LNCAP (cell line): Measurements from ENCODE around the gene FAM163A.

Experiments
- TF ChIP-seq, protein P1 (sequence below): fragments of 450-650 bp; IDR thresholded peaks from 2 replicates; pipeline ENCODE4 v1.5.1; 2017; ENCODE audit warnings: mild to moderate bottlenecking

Gene FAM163A

GRCh38 chr1:179744401-179745130 lies 1.5 kb downstream of the FAM163A start:
- TF ChIP-seq, protein P1, sequence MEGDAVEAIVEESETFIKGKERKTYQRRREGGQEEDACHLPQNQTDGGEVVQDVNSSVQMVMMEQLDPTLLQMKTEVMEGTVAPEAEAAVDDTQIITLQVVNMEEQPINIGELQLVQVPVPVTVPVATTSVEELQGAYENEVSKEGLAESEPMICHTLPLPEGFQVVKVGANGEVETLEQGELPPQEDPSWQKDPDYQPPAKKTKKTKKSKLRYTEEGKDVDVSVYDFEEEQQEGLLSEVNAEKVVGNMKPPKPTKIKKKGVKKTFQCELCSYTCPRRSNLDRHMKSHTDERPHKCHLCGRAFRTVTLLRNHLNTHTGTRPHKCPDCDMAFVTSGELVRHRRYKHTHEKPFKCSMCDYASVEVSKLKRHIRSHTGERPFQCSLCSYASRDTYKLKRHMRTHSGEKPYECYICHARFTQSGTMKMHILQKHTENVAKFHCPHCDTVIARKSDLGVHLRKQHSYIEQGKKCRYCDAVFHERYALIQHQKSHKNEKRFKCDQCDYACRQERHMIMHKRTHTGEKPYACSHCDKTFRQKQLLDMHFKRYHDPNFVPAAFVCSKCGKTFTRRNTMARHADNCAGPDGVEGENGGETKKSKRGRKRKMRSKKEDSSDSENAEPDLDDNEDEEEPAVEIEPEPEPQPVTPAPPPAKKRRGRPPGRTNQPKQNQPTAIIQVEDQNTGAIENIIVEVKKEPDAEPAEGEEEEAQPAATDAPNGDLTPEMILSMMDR = no peak

DNA sequence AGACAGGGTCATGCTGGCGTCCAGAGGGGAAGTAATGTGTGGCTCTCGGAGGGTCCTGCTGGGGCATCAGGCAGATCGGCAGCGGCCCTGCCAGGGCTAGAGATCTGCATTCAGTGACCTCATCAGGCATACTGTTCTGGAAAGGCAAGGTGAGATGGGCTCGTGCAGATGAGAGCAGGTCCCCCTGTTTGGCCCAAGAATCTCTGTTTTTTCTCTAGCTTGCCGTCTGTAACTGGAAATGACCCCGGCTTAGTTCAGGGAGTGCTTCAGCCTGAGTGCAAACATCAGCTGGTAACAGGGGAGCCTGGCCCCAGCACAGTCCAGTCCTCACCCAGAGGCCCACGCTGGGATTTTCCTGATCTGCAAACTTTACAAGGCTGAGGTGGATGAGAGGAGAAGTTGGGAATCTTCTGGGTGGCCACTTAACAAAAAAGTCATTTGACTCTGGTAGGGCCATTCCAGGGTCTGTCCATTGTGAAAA lies 2.1 kb downstream of the FAM163A start:
- TF ChIP-seq, protein P1 = no peak

DNA sequence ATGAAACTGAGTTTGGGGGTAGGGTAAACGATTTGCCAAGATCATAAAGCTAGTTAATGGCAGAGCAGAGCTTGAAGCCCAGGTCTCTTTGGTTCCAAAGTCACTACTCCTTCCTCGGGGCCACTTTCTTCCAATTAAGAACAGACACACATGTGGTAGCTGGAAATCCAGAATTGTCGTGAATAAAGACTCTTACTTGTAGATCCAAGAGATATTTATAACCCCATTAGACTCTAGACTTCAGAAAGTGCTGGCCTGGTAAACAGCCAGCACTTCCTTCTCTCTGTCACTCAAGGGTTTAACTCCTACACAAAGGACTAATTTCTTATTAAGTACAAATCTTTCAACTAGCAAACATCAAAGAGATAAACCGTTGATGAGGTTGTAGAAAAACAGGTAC lies 2.7 kb downstream of the FAM163A start:
- TF ChIP-seq, protein P1 = no peak

DNA sequence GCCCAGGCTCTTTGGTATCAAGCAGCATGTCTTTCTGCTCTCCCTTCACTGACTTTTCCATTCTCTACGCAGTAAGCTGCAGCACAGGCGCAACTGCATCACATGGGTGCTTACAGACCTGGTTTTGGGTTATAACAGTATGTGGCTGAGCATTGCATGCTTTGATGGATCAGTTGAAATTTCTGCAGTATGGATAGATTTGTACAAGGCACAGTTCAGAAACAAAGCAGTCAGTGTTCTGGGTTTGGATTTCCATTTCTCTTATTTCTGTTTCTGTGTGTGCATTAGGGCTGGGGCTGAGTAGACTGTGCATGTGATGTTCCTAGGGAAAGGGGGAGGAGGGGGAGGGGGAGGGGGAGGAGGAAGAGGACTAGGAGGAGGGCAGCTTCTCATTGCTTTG lies 4.5 kb downstream of the FAM163A start:
- TF ChIP-seq, protein P1 = no peak

GRCh38 chr1:179748772-179749171 lies 5.7 kb downstream of the FAM163A start:
- TF ChIP-seq, protein P1 = no peak

DNA sequence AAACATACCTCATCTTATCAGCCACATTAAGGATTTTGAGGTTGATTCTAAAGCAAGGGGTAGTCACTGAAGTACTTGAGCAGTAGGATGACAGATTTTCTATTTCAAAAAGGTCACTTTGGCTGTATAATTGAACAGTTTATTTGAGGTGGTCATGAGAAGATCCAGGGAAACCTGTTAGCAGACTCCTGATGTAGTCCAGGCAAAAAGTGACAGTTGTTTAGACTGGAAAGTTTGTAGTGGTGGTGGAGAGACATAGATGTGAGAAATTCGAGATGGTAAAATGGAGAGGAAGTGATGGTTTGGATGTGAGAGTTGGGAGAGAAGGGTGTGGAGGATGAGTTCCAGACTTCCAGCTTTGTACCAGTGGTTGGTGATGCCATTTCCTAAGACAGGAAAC lies 7.5 kb downstream of the FAM163A start:
- TF ChIP-seq, protein P1 = no peak

GRCh38 chr1:179753061-179753460 lies 10.0 kb downstream of the FAM163A start:
- TF ChIP-seq, protein P1 = no peak
